ENCODE results near the gene HSPA2. TPM values are rescaled to one million over a fixed set of nuclear protein-coding genes. Genes with fewer than 3 reads are reported as not detected.

The HSPA2 gene
- total and polyA plus RNA-seq, 4 donors = 6.9 to 20.5 (median 11.4) TPM

DNA sequence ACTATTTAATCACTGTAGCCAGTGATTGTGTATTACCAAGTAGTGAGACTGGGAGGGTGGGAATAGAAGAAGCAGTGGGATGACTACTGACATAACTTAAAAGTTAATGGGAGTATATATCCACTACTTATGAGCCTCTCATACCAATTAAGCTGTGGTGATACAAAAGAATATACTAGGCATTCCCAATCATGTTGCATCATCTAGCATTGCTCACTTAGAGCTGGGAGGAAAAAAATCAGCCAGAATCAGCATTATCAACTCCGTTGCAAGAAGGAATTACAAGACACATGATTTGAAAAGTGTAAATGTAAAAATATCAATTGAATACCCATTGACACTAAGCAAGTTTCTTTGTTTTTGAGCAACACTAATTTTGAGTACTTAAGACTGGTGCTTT is 8.5 kb downstream of the HSPA2 start:
- peaks cover 0 to 48% (median 42%) of the 10 kb centered on the region in 3 donors for H3K27me3 ChIP-seq (ENCODE audit: control insufficient read depth in 3 of 3, insufficient read depth in 3 of 3, low read length in 2 of 3)
- H3K4me3 ChIP-seq = no peak overlapping the region
- H3K36me3 ChIP-seq (ENCODE audit: control insufficient read depth in 4 of 4, insufficient read depth in 4 of 4, low read length in 4 of 4) = no peaks in the 10 kb centered on the region
- no peaks in the 10 kb centered on the region for H3K9me3 ChIP-seq (ENCODE audit: control insufficient read depth in 4 of 4, insufficient read depth in 3 of 4, low read length in 3 of 4)
- DNase-seq (no peak), ATAC-seq (ENCODE audit: insufficient read depth, low FRiP score) (no peak)
- no peak overlapping the region for H3K27ac ChIP-seq (ENCODE audit: low read depth in 1 of 2, low read length in 1 of 2)
- H3K9ac ChIP-seq (ENCODE audit: insufficient read depth in 1 of 2, low read length in 2 of 2) = no peak overlapping the region
- WGBS, 2 donors = 79 to 87% methylated on average over 1 of the region's 1 CpG
- TF ChIP-seq, protein P1, sequence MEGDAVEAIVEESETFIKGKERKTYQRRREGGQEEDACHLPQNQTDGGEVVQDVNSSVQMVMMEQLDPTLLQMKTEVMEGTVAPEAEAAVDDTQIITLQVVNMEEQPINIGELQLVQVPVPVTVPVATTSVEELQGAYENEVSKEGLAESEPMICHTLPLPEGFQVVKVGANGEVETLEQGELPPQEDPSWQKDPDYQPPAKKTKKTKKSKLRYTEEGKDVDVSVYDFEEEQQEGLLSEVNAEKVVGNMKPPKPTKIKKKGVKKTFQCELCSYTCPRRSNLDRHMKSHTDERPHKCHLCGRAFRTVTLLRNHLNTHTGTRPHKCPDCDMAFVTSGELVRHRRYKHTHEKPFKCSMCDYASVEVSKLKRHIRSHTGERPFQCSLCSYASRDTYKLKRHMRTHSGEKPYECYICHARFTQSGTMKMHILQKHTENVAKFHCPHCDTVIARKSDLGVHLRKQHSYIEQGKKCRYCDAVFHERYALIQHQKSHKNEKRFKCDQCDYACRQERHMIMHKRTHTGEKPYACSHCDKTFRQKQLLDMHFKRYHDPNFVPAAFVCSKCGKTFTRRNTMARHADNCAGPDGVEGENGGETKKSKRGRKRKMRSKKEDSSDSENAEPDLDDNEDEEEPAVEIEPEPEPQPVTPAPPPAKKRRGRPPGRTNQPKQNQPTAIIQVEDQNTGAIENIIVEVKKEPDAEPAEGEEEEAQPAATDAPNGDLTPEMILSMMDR (IDR thresholded peaks at IDR 0.05; ENCODE audit: control extremely low read depth, extremely low read depth) = no peak
- peaks cover 0 to 14% (median 0%) of the 10 kb centered on the region in 5 donors for H3K4me1 ChIP-seq (ENCODE audit: control insufficient read depth in 5 of 5, insufficient read depth in 5 of 5, low read length in 5 of 5)

DNA sequence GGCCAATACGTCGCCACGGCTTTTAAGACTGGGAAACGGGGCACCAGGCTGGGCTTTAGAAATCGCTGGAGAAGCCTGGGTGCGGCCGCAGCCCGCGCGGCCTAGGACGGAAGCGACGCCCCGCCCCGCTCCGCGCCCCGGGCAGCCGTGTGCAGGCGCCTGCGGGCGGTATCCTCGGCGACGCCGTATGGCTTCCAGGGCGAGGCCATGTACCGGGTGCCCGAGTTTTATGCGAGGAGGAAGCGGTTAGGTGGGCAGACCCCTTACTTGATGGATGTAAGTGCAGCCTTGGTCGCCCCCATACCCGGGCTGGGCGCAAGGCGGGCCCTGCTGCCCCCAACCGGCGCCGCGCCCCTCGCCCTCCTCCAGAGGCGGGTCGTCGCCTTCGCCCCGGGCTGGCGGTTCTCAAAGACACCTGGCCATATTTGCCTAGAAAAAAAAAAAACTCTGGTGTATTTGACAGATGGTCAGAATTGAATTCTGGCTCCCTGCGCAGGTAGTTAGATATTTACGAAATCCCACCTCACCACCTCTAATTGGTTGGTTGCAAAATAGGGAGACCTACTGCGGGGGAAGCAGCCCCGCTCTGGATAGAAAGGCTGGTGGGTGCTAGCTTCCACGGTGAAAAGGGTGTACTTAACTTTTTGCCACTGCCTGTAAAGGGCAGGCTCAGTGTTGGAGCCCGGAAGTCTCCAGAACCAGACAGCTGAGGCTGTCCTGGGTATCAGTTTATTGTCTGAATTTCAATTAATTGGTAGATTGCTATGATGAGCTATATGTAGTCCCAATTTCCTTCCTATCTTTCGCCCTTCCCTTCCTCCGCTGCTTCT is 9.5 kb downstream of the HSPA2 start, which contains the start of gene PPP1R36:
PPP1R36 (plus strand) TSS at position 171 of the 830 bp plus-strand sequence; CDS start at position 208, 37 bp downstream.
- 5 to 8% methylated on average over 54 of the region's 54 CpGs for WGBS, 2 donors
- Histone ChIP-seq H3K9ac (ENCODE audit: insufficient read depth in 1 of 2, low read length in 2 of 2) (no peak within 1 kb of the TSS), H3K27me3 (ENCODE audit: control insufficient read depth in 3 of 3, insufficient read depth in 3 of 3, low read length in 2 of 3) (peaks cover 0 to 39% (median 35%) of the 10 kb centered on the region in 3 donors), H3K9me3 (ENCODE audit: control insufficient read depth in 4 of 4, insufficient read depth in 3 of 4, low read length in 3 of 4) (no peaks in the 10 kb centered on the region), H3K4me3 (no peak within 1 kb of the TSS), H3K27ac (ENCODE audit: low read depth in 1 of 2, low read length in 1 of 2) (peak within 1 kb of the TSS in 1 of 2 donors; percentile 26), H3K36me3 (ENCODE audit: control insufficient read depth in 4 of 4, insufficient read depth in 4 of 4, low read length in 4 of 4) (no peaks in the 10 kb centered on the region), H3K4me1 (ENCODE audit: control insufficient read depth in 5 of 5, insufficient read depth in 5 of 5, low read length in 5 of 5) (peaks cover 0 to 14% (median 0%) of the 10 kb centered on the region in 5 donors)
- DNase-seq (peak; percentile 36 to 58 (median 40)), ATAC-seq (ENCODE audit: insufficient read depth, low FRiP score) (peak; percentile 94)
- TF ChIP-seq, protein P1 (IDR thresholded peaks at IDR 0.05; ENCODE audit: control extremely low read depth, extremely low read depth) = no peak

DNA sequence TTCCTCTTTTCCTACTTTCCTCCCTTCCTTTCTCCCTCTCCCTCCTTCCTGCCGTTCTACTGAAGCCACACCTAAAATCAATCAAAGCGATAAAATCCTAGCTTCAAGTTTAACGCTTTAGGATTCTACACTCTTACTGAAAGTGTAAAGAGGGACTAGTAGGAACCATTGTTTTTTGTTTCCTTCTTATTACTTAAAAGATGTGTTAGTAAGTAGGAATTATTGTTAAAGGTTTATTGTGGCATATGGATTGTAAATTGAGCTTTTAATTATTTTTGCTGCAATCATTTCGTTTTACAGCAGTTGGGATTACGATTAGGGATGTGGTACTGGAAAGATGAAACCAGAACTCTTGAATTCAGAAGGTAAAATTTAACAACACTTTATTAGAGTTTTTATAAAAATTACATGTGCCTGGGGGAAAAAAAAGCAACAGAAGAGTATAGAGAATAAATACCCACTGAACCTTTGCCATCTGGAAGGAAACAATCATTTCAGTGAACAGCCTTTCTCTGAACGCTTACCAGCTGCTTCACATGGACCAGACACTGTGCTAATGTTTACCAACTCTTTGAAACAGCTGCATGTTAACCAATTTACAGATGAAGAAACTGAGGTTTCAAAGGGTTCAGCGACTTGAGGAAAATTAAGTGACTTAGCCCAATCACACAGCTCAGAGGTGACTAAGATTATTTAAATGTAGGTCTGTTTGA is 10.2 kb downstream of the HSPA2 start:
- TF ChIP-seq, protein P1 (IDR thresholded peaks at IDR 0.05; ENCODE audit: control extremely low read depth, extremely low read depth) = no peak
- Histone ChIP-seq H3K4me3 (no peak overlapping the region), H3K27me3 (ENCODE audit: control insufficient read depth in 3 of 3, insufficient read depth in 3 of 3, low read length in 2 of 3) (peaks cover 0 to 35% (median 32%) of the 10 kb centered on the region in 3 donors), H3K36me3 (ENCODE audit: control insufficient read depth in 4 of 4, insufficient read depth in 4 of 4, low read length in 4 of 4) (no peaks in the 10 kb centered on the region), H3K4me1 (ENCODE audit: control insufficient read depth in 5 of 5, insufficient read depth in 5 of 5, low read length in 5 of 5) (peaks cover 0 to 14% (median 0%) of the 10 kb centered on the region in 5 donors), H3K27ac (ENCODE audit: low read depth in 1 of 2, low read length in 1 of 2) (no peak overlapping the region), H3K9me3 (ENCODE audit: control insufficient read depth in 4 of 4, insufficient read depth in 3 of 4, low read length in 3 of 4) (no peaks in the 10 kb centered on the region), H3K9ac (ENCODE audit: insufficient read depth in 1 of 2, low read length in 2 of 2) (no peak overlapping the region)
- DNase-seq (peak in 2 of 3 donors; percentile 24 to 44), ATAC-seq (ENCODE audit: insufficient read depth, low FRiP score) (no peak)
- 56 to 62% methylated on average over 7 of the region's 7 CpGs for WGBS, 2 donors
